Stimulated activated naive CD8-positive, alpha-beta T cell treated with anti-CD3 and anti-CD28 coated beads, Interleukin-15, Interleukin-2, amounts not matched to agents 100 ng/mL and 50 ng/mL, for 24 hours (primary cell): Measurements from ENCODE around the gene FUNDC2.

Experiments
- H3K27ac Mint-ChIP-seq: one replicate; pipeline ENCODE4 v1.8.0; 2021; ENCODE audit warnings: mild to moderate bottlenecking, mixed read lengths
- H3K27me3 Mint-ChIP-seq: one replicate; pipeline ENCODE4 v1.8.0; 2021; ENCODE audit warnings: mixed read lengths
- H3K36me3 Mint-ChIP-seq: one replicate; pipeline ENCODE4 v1.8.0; 2021; ENCODE audit warnings: low read depth, mixed read lengths
- H3K4me1 Mint-ChIP-seq: one replicate; pipeline ENCODE4 v1.8.0; 2021; ENCODE audit warnings: low read depth, mixed read lengths
- H3K4me3 Mint-ChIP-seq: one replicate; pipeline ENCODE4 v1.8.0; 2021; ENCODE audit warnings: mild to moderate bottlenecking, mixed read lengths
- H3K9me3 Mint-ChIP-seq: one replicate; pipeline ENCODE4 v1.8.0; 2021; ENCODE audit warnings: mixed read lengths

Gene FUNDC2

GRCh38 chrX:155046811-155047528 lies 20.3 kb downstream of the FUNDC2 start:
- Mint-ChIP-seq H3K27ac (no peak overlapping the region), H3K27me3 (no peaks in the 10 kb centered on the region), H3K36me3 (peaks cover 19% of the 10 kb centered on the region), H3K4me1 (peaks cover 21% of the 10 kb centered on the region), H3K4me3 (no peak overlapping the region), H3K9me3 (no peaks in the 10 kb centered on the region)

- Mint-ChIP-seq H3K4me1 (peaks cover 25% of the 10 kb centered on the region), H3K4me3 (no peak overlapping the region)
These were observed 22.5 kb downstream of the FUNDC2 start for GRCh38 chrX:155048977-155049619.

GRCh38 chrX:155052738-155053498 lies 26.3 kb downstream of the FUNDC2 start:
- H3K27me3 Mint-ChIP-seq = no peaks in the 10 kb centered on the region
- no peak overlapping the region for H3K4me3 Mint-ChIP-seq
- H3K27ac Mint-ChIP-seq = no peak overlapping the region
- no peaks in the 10 kb centered on the region for H3K9me3 Mint-ChIP-seq
- H3K4me1 Mint-ChIP-seq = peaks cover 41% of the 10 kb centered on the region
- peaks cover 27% of the 10 kb centered on the region for H3K36me3 Mint-ChIP-seq

More at GRCh38 chrX:155048977-155049619, 22.5 kb downstream of the FUNDC2 start:
- H3K36me3 Mint-ChIP-seq = peaks cover 24% of the 10 kb centered on the region
- no peak overlapping the region for H3K27ac Mint-ChIP-seq
- no peaks in the 10 kb centered on the region for H3K9me3 Mint-ChIP-seq
- H3K27me3 Mint-ChIP-seq = no peaks in the 10 kb centered on the region

- Mint-ChIP-seq H3K4me1 (peaks cover 39% of the 10 kb centered on the region), H3K27ac (peak overlapping the region; percentile 8), H3K36me3 (peaks cover 27% of the 10 kb centered on the region), H3K27me3 (no peaks in the 10 kb centered on the region), H3K4me3 (no peak overlapping the region), H3K9me3 (no peaks in the 10 kb centered on the region)
These were observed 27.0 kb downstream of the FUNDC2 start for GRCh38 chrX:155053656-155054055.

GRCh38 chrX:155054255-155054654 lies 27.6 kb downstream of the FUNDC2 start:
- H3K4me1 Mint-ChIP-seq = peaks cover 34% of the 10 kb centered on the region
- peaks cover 27% of the 10 kb centered on the region for H3K36me3 Mint-ChIP-seq
- no peak overlapping the region for H3K27ac Mint-ChIP-seq
- no peak overlapping the region for H3K4me3 Mint-ChIP-seq
- no peaks in the 10 kb centered on the region for H3K9me3 Mint-ChIP-seq
- no peaks in the 10 kb centered on the region for H3K27me3 Mint-ChIP-seq

GRCh38 chrX:155055494-155055893 lies 28.9 kb downstream of the FUNDC2 start:
- Mint-ChIP-seq H3K9me3 (no peaks in the 10 kb centered on the region), H3K4me3 (no peak overlapping the region), H3K36me3 (peaks cover 27% of the 10 kb centered on the region), H3K4me1 (peaks cover 26% of the 10 kb centered on the region), H3K27me3 (no peaks in the 10 kb centered on the region), H3K27ac (no peak overlapping the region)

- no peaks in the 10 kb centered on the region for H3K9me3 Mint-ChIP-seq
- H3K27ac Mint-ChIP-seq = peak overlapping the region; percentile 55
- H3K4me3 Mint-ChIP-seq = no peak overlapping the region
- peaks cover 26% of the 10 kb centered on the region for H3K36me3 Mint-ChIP-seq
- no peaks in the 10 kb centered on the region for H3K27me3 Mint-ChIP-seq
- H3K4me1 Mint-ChIP-seq = peaks cover 20% of the 10 kb centered on the region
These were observed 29.8 kb downstream of the FUNDC2 start for GRCh38 chrX:155056471-155056870.

- peaks cover 20% of the 10 kb centered on the region for H3K4me1 Mint-ChIP-seq
- peak overlapping the region; percentile 55 for H3K27ac Mint-ChIP-seq
- H3K27me3 Mint-ChIP-seq = no peaks in the 10 kb centered on the region
- peak overlapping the region; percentile 51 for H3K4me3 Mint-ChIP-seq
- H3K36me3 Mint-ChIP-seq = peaks cover 24% of the 10 kb centered on the region
- H3K9me3 Mint-ChIP-seq = no peaks in the 10 kb centered on the region
These were observed 30.5 kb downstream of the FUNDC2 start for GRCh38 chrX:155056877-155057792.

GRCh38 chrX:155061760-155062159 lies 35.1 kb downstream of the FUNDC2 start:
- Mint-ChIP-seq H3K4me1 (peaks cover 7% of the 10 kb centered on the region), H3K9me3 (no peaks in the 10 kb centered on the region), H3K4me3 (no peak overlapping the region), H3K27me3 (no peaks in the 10 kb centered on the region), H3K27ac (no peak overlapping the region), H3K36me3 (peaks cover 5% of the 10 kb centered on the region)

GRCh38 chrX:155065035-155065734 lies 38.5 kb downstream of the FUNDC2 start:
- Mint-ChIP-seq H3K27ac (no peak overlapping the region), H3K9me3 (no peaks in the 10 kb centered on the region), H3K27me3 (no peaks in the 10 kb centered on the region), H3K4me3 (no peak overlapping the region), H3K4me1 (peaks cover 30% of the 10 kb centered on the region), H3K36me3 (peaks cover 10% of the 10 kb centered on the region)

- Mint-ChIP-seq H3K27ac (peak overlapping the region; percentile 71), H3K4me1 (peaks cover 41% of the 10 kb centered on the region), H3K36me3 (peaks cover 15% of the 10 kb centered on the region), H3K4me3 (peak overlapping the region; percentile 53), H3K27me3 (no peaks in the 10 kb centered on the region), H3K9me3 (no peaks in the 10 kb centered on the region)
These were observed 41.5 kb downstream of the FUNDC2 start for GRCh38 chrX:155068165-155068564.

GRCh38 chrX:155069414-155069813 lies 42.8 kb downstream of the FUNDC2 start:
- peaks cover 27% of the 10 kb centered on the region for H3K36me3 Mint-ChIP-seq
- H3K4me1 Mint-ChIP-seq = peaks cover 54% of the 10 kb centered on the region

GRCh38 chrX:155070038-155070437 lies 43.4 kb downstream of the FUNDC2 start:
- H3K27ac Mint-ChIP-seq = peak overlapping the region; percentile 83
- no peaks in the 10 kb centered on the region for H3K9me3 Mint-ChIP-seq
- peaks cover 29% of the 10 kb centered on the region for H3K36me3 Mint-ChIP-seq
- peaks cover 55% of the 10 kb centered on the region for H3K4me1 Mint-ChIP-seq
- peak overlapping the region; percentile 92 for H3K4me3 Mint-ChIP-seq
- H3K27me3 Mint-ChIP-seq = no peaks in the 10 kb centered on the region

More at GRCh38 chrX:155069414-155069813, 42.8 kb downstream of the FUNDC2 start:
- H3K4me3 Mint-ChIP-seq = peak overlapping the region; percentile 92
- no peaks in the 10 kb centered on the region for H3K9me3 Mint-ChIP-seq
- no peaks in the 10 kb centered on the region for H3K27me3 Mint-ChIP-seq
- H3K27ac Mint-ChIP-seq = no peak overlapping the region

- no peaks in the 10 kb centered on the region for H3K27me3 Mint-ChIP-seq
- peaks cover 35% of the 10 kb centered on the region for H3K36me3 Mint-ChIP-seq
- peaks cover 61% of the 10 kb centered on the region for H3K4me1 Mint-ChIP-seq
- H3K4me3 Mint-ChIP-seq = peak overlapping the region; percentile 92
- H3K27ac Mint-ChIP-seq = peak overlapping the region; percentile 83
- H3K9me3 Mint-ChIP-seq = no peaks in the 10 kb centered on the region
These were observed 44.0 kb downstream of the FUNDC2 start for GRCh38 chrX:155070663-155070974.
